GM21528 (cell line): ENCODE results near the gene DAZAP1.
"Not testable (repeated sequence)": the region's sequence is repeated elsewhere in the genome, so short reads cannot be mapped to it uniquely, and the experiment has no call there.

ENCODE experiments used
- ATAC-seq: cut with Tn5 transposase; IDR thresholded peaks from one replicate; pipeline ENCODE4 v1.9.1; 2021; ENCODE audit warnings: mild to moderate bottlenecking, moderate library complexity; ENCODE audit not compliant: unreplicated experiment, low FRiP score

Gene DAZAP1

GRCh38 chr19:1409204-1410005 lies 2.0 kb downstream of the DAZAP1 start:
- no peak for ATAC-seq

GRCh38 chr19:1410136-1410786 lies 2.9 kb downstream of the DAZAP1 start:
- no peak for ATAC-seq

GRCh38 chr19:1410789-1411188 lies 3.4 kb downstream of the DAZAP1 start:
- no peak for ATAC-seq

GRCh38 chr19:1411255-1412191 lies 4.1 kb downstream of the DAZAP1 start:
- ATAC-seq = no peak

GRCh38 chr19:1412323-1412923 lies 5.0 kb downstream of the DAZAP1 start:
- no peak for ATAC-seq

GRCh38 chr19:1412995-1413800 lies 5.8 kb downstream of the DAZAP1 start:
- no peak for ATAC-seq

DNA sequence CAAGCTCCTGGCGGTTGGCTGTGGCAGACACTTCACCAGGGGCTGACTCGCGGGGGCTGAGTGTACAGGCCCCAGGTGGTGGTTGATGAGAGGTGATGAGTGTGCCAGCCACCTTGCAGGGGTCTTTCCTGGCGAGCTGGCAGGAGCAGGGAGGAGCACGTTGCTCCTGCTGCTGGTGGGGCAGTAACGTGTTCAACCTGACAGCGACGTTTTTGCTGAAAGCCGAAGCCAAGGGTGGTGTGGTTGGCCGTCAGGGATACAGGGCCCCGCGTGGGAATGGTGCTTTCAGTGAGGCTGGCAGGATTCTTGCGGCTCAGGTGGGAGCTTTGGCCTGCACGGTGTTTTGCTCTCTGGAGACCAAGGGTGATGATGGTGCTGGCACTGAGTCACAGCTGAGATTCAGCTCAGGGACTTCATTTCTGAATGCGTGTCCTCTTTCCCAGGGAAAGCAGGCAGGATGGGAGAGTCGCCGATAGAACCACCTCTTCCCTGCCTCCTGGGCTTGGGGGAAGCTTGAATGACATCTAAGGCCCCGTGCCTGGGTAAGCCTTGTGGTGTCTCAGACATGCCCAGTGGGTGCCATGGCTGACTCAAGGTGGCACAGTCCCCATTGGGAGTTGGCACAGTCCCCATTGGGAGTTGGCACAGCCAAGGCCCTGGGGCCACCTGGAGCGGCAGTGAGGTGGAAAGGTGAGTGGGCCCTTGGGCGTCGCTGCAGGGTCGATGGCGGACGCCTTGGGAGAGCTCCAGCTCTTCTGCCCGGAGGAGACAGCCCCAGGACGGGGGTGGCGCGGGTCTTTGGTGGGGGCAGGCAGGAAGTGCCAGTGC lies 8.8 kb downstream of the DAZAP1 start:
- no peak for ATAC-seq

- no peak for ATAC-seq
Observed at GRCh38 chr19:1417145-1417544, 9.8 kb downstream of the DAZAP1 start.

DNA sequence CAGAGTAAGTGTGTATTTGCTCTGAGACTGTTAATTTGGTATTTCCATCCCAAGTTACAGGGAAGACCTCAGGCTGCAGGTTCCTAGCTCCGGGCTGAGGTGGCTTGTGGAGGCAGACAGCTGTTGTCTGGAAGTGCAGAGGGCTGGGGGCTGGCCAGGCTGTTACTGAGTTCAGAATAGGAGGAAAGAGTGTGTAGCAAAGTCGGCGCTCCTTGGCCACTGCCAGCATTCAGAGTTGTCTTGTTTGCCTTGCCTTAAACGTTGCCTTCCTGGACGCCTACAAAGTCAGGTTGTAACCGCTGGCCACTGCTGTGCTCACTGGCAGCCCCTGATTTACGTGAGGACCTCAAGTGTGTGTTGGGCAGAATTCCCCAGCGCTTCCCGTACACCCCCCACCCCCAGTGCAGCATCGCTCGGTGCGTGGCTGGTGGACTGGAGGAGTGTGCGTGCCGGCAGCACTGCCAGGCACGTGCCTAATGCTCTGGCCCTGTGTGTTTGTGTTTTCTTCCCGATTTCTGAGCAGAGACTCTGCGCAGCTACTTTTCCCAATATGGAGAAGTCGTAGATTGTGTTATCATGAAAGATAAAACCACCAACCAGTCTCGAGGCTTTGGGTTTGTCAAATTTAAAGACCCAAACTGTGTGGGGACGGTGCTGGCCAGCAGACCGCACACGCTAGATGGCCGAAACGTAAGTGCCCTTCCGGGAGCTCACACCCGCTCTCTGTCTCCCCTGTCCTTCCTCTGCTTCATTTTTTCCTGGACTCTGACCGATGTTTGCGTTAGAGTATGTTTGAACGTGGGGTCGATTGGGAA lies 10.5 kb downstream of the DAZAP1 start:
- ATAC-seq = no peak

- ATAC-seq = no peak
Observed at GRCh38 chr19:1418496-1418775, 11.1 kb downstream of the DAZAP1 start.

GRCh38 chr19:1418951-1419738 lies 11.8 kb downstream of the DAZAP1 start:
- ATAC-seq = no peak

- ATAC-seq = not testable (repeated sequence)
Observed at GRCh38 chr19:1420085-1420484, 12.7 kb downstream of the DAZAP1 start.

GRCh38 chr19:1420590-1420989 lies 13.2 kb downstream of the DAZAP1 start:
- no peak for ATAC-seq

GRCh38 chr19:1421218-1421957 lies 14.0 kb downstream of the DAZAP1 start:
- ATAC-seq = no peak

DNA sequence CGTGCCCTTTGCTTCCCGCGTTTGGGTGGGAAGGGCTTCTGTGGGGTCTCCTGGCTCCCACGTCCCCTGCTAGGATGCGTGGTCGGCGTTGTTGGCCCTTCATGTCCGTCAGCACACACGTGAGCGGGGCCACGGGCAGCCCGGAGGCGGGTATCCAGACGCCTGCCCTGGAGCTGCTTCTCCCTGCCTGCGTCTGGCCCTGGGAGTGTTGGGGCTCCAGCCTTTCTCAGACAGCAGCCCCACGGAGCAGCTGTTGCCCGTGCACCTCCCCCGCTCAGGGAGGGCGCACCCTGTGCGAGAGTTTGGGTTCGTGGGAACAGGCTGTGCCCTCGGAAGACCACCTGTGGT lies 14.5 kb downstream of the DAZAP1 start:
- no peak for ATAC-seq

GRCh38 chr19:1422360-1422759 lies 15.0 kb downstream of the DAZAP1 start:
- no peak for ATAC-seq

DNA sequence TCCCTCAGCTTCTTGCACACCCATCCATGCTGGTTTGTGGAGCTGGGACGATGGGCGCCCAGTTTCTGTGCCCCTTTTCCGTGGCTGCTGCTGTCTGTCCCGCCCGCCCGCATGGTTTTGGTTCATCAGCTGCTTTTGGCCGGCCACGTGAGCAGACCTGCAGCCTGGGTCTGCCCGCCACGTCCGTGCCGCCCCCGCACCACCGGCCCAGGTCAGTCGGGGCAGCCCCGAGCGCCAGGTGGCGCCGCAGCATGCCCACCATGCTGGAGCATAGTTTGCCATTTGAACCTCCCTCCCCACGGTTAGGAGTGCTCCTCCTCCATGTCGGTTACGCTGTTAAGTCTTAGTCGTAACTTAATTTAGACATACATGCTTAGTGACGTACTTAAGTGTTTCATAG lies 15.6 kb downstream of the DAZAP1 start:
- no peak for ATAC-seq
